ENCODE results near the gene DGAT2. TPM values are rescaled to one million over a fixed set of nuclear protein-coding genes. Genes with fewer than 3 reads are reported as not detected.
A peak's percentile ranks its signal among the peaks of the same experiment; 100 is the strongest.

Gene DGAT2
- total RNA-seq, 1 experiment from 2014 or later, result 2.8 TPM

DNA sequence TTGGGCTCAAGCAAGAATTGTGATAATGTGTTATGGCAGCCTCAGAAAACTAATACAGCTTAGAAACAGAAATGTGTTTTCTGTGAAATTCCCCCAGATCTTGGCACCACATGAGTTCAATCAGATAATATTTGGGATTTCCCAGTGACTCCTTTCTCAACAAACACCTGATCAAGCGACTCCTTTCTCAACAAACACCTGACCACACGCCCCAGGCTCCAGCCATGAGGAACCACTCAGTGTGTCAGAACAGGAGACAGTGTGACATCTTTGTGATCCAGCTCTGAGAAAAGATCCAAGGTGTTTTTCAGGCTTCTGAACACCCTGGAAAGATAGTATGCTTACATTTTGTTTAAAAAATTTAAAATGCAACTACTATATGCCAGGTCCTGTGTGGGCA is 44.5 kb downstream of the DGAT2 start:
- DNase-seq, result no peak
- Histone ChIP-seq H2BK20ac (ENCODE audit: low read depth, low read length, poor library complexity, severe bottlenecking) (no peak overlapping the region), H2BK12ac (ENCODE audit: insufficient read length, low read depth, low read length) (no peak overlapping the region), H3K27me3 (ENCODE audit: insufficient read depth, low read length) (no peaks in the 10 kb centered on the region), H4K91ac (ENCODE audit: insufficient read length, low read depth, low read length) (no peak overlapping the region), H2BK5ac (ENCODE audit: insufficient read length, low read length) (no peak overlapping the region), H2AK5ac (ENCODE audit: insufficient read length, low read length) (no peak overlapping the region), H3K4ac (ENCODE audit: low read depth, low read length) (no peak overlapping the region), H3K14ac (ENCODE audit: insufficient read depth, low read length) (no peak overlapping the region), H2BK15ac (ENCODE audit: low read depth, low read length) (no peak overlapping the region), H3K79me2 (ENCODE audit: insufficient read depth, low read length) (peaks cover 5% of the 10 kb centered on the region), H3K18ac (ENCODE audit: insufficient read length, low read depth, low read length) (no peak overlapping the region), H4K20me1 (ENCODE audit: control insufficient read depth, insufficient read depth, insufficient read length) (no peaks in the 10 kb centered on the region), H3K4me2 (ENCODE audit: insufficient read depth, insufficient read length, low read length) (no peak overlapping the region), H2AFZ (ENCODE audit: low read length) (no peak overlapping the region), H2BK120ac (ENCODE audit: low read depth, low read length, poor library complexity, severe bottlenecking) (no peak overlapping the region), H3K9ac (ENCODE audit: extremely low read depth, insufficient read length, low read length) (no peak overlapping the region), H3K79me1 (ENCODE audit: insufficient read depth, low read depth, low read length, poor library complexity, severe bottlenecking) (no peaks in the 10 kb centered on the region), H3K9me3 (ENCODE audit: control insufficient read depth, low read depth, low read length) (no peaks in the 10 kb centered on the region), H3K27ac (ENCODE audit: insufficient read length, low read depth, low read length) (no peak overlapping the region), H3K4me1 (ENCODE audit: insufficient read depth, low read length) (peaks cover 6% of the 10 kb centered on the region; the same call in 1 of the 2 replicates), H3K23ac (ENCODE audit: insufficient read length, low read depth, low read length) (no peak overlapping the region), H3K23me2 (ENCODE audit: insufficient read length, low read depth, low read length, poor library complexity, severe bottlenecking) (peaks cover 10% of the 10 kb centered on the region), H3K56ac (ENCODE audit: insufficient read length, low read depth, low read length) (no peak overlapping the region), H4K8ac (replicated peaks; ENCODE audit: insufficient read length, low read depth, low read length) (no peak overlapping the region), H4K5ac (ENCODE audit: insufficient read length, low read depth, low read length) (no peak overlapping the region), H3T11ph (ENCODE audit: low read length) (no peak overlapping the region)
- Mint-ChIP-seq H3K9me3 (no peaks in the 10 kb centered on the region), H3K4me1 (peaks cover 16 to 18% of the 10 kb centered on the region in 2 experiments), H3K27me3 (ENCODE audit: low read depth) (no peaks in the 10 kb centered on the region), H3K4me3 (no peak overlapping the region), H3K27ac (0 out of 7 replicates have a peak overlapping the region, but pooled peaks of 1 of the 3 experiments have one; percentile 31), H3K36me3 (ENCODE audit: insufficient read depth in 1 of 3, low read depth in 3 of 3) (no peaks in the 10 kb centered on the region)
- TF ChIP-seq, protein P1, sequence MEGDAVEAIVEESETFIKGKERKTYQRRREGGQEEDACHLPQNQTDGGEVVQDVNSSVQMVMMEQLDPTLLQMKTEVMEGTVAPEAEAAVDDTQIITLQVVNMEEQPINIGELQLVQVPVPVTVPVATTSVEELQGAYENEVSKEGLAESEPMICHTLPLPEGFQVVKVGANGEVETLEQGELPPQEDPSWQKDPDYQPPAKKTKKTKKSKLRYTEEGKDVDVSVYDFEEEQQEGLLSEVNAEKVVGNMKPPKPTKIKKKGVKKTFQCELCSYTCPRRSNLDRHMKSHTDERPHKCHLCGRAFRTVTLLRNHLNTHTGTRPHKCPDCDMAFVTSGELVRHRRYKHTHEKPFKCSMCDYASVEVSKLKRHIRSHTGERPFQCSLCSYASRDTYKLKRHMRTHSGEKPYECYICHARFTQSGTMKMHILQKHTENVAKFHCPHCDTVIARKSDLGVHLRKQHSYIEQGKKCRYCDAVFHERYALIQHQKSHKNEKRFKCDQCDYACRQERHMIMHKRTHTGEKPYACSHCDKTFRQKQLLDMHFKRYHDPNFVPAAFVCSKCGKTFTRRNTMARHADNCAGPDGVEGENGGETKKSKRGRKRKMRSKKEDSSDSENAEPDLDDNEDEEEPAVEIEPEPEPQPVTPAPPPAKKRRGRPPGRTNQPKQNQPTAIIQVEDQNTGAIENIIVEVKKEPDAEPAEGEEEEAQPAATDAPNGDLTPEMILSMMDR (conservative IDR thresholded peaks at IDR 0.05), result no peak
- WGBS (ENCODE audit: extremely low coverage, insufficient read length, low lambda C conversion rate), result no CpG with 5 or more reads among the region's 2 CpGs
